Body of pancreas (tissue), 4 donors: Measurements from ENCODE around the gene TTC9C. TPM values are rescaled to one million over a fixed set of nuclear protein-coding genes. Genes with fewer than 3 reads are reported as not detected.

ENCODE experiments used
- ATAC-seq: fragments of 150-250 bp; one replicate; pipeline ENCODE4 v1.9.1; 2016
- DNase-seq, 4 donors: peaks; one replicate each; pipeline ENCODE4 v3.0.0-alpha.2; 2019
- H3K27ac ChIP-seq, 4 donors: fragments of 200-600 bp; sonication (generic); 1 replicate in 3 of 4; 2 replicates in 1 of 4; pipeline versions ENCODE4 v1.5.1 to v1.6.1; 2016 to 2019; ENCODE audit warnings: mild to moderate bottlenecking in 1 of 4, mixed read lengths in 1 of 4, moderate library complexity in 1 of 4
- H3K27me3 ChIP-seq, 2 donors: fragments of 200-600 bp; sonication (generic); one replicate each; pipeline ENCODE4 v1.6.0; 2016; ENCODE audit warnings: mild to moderate bottlenecking in 1 of 2
- H3K36me3 ChIP-seq, 2 donors: fragments of 200-600 bp; sonication (generic); replicated peaks in 1 of 2; 2 replicates each; pipeline ENCODE4 v1.5.1; 2016; ENCODE audit warnings: low read depth in 2 of 2; ENCODE audit not compliant: insufficient read depth in 1 of 2
- H3K4me1 ChIP-seq: fragments of 200-600 bp; sonication (generic); one replicate; pipeline ENCODE4 v1.6.0; 2016
- H3K4me3 ChIP-seq, 2 donors: fragments of 200-600 bp; sonication (generic); 1 replicate in 1 of 2; 2 replicates in 1 of 2; pipeline ENCODE4 v1.5.1; 2016 to 2019
- H3K9me3 ChIP-seq, 3 donors: fragments of 200-600 bp; sonication (generic); 1 replicate in 2 of 3; 2 replicates in 1 of 3; pipeline ENCODE4 v1.5.1; 2016
- POLR2A ChIP-seq, 3 donors: fragments of 450-650 bp; IDR thresholded peaks; one replicate each; pipeline ENCODE4 v1.6.1; 2016; ENCODE audit warnings: antibody characterized with exemption in 3 of 3, mild to moderate bottlenecking in 2 of 3
- WGBS, 2 donors: methylation state at CpG; one replicate each; pipeline ENCODE4 v1.1.5; 2017; 5-methylcytosine and 5-hydroxymethylcytosine counted together
- intact Hi-C: fragments of 100-400 bp; cut with DNase I; formaldehyde crosslinking; loops from one replicate; pipeline ENCODE4 v1.15.1; 2023
- total RNA-seq, 2 donors: library from RNA; depleted of rRNA; stranded (reverse); fragments of >200 nt; gene quantifications; one replicate each; pipeline ENCODE4 v1.1.0, GENCODE V29; 2016
- TF ChIP-seq, protein P1 (sequence below), 7 experiments: fragments of 450-650 bp in 4 of 7; fragments of 200-600 bp in 3 of 7; sonication (generic) in 3 of 7; IDR thresholded peaks; one replicate each; pipeline ENCODE4 v1.5.1; 2016 to 2019; ENCODE audit warnings: antibody characterized with exemption in 7 of 7

TTC9C gene
- total RNA-seq, 2 donors from 2014 or later = 12.5 to 18.5 TPM

GRCh38 chr11:62706850-62707247 is 21.4 kb upstream of the TTC9C start:
- ATAC-seq (no peak), DNase-seq (no peak)
- Histone ChIP-seq H3K27me3 (no peaks in the 10 kb centered on the region), H3K9me3 (no peaks in the 10 kb centered on the region), H3K27ac (peak overlapping the region; percentile 85 to 92 (median 89)), H3K36me3 (no peaks in the 10 kb centered on the region), H3K4me3 (no peak overlapping the region), H3K4me1 (peaks cover 66% of the 10 kb centered on the region)
- no peak for TF ChIP-seq POLR2A (IDR thresholded peaks at IDR 0.05)
- TF ChIP-seq, protein P1, sequence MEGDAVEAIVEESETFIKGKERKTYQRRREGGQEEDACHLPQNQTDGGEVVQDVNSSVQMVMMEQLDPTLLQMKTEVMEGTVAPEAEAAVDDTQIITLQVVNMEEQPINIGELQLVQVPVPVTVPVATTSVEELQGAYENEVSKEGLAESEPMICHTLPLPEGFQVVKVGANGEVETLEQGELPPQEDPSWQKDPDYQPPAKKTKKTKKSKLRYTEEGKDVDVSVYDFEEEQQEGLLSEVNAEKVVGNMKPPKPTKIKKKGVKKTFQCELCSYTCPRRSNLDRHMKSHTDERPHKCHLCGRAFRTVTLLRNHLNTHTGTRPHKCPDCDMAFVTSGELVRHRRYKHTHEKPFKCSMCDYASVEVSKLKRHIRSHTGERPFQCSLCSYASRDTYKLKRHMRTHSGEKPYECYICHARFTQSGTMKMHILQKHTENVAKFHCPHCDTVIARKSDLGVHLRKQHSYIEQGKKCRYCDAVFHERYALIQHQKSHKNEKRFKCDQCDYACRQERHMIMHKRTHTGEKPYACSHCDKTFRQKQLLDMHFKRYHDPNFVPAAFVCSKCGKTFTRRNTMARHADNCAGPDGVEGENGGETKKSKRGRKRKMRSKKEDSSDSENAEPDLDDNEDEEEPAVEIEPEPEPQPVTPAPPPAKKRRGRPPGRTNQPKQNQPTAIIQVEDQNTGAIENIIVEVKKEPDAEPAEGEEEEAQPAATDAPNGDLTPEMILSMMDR (IDR thresholded peaks at IDR 0.05) = no peak
- 47 to 49% methylated on average over 8 of the region's 8 CpGs for WGBS, 2 donors
- intact Hi-C loops = no loop called here

DNA sequence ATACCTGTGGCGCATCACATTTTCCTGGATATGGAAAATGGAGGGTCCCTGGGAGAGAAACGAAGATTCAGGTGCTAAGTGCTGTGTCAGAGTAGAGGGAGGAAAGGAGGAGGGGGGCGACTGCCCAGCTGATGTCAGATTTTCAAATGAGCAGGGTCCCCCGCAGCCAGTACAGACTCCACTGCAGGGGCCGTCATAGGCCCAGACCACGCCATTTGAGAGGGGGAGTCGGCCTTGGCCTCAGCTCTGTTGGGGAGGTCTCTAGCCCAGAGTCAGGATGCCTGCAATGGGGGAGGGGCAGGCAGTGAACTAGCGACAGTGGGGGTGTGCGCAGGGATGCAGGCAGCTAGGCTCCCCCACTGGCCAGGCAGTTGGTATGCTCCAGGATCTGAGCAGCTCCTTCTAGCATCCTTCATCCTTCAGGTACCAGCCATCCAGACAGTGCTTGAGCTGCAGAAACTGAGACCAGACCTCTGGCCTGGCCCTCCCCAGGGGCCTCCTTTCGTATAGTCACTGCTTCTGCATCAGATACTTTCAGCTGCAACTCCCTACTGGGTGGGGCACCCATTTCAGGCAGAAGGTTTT is 20.9 kb upstream of the TTC9C start, which contains the start of the genes BSCL2 and GNG3:
Gene BSCL2, minus strand, starts transcription at position 148 of the 585 bp plus-strand sequence. CDS start 229 bp downstream, outside the sequence.
Gene GNG3, plus strand, starts transcription at position 400 of the 585 bp plus-strand sequence. CDS start 620 bp downstream, outside the sequence.
- WGBS, 2 donors = 84 to 85% methylated on average over 9 of the region's 10 CpGs
- H3K36me3 ChIP-seq = no peaks in the 10 kb centered on the region
- peaks cover 71% of the 10 kb centered on the region for H3K4me1 ChIP-seq
- peak within 1 kb of the TSS; percentile 63 to 74 for H3K4me3 ChIP-seq
- peak within 1 kb of the TSS; percentile 89 to 94 (median 93) for H3K27ac ChIP-seq
- no peaks in the 10 kb centered on the region for H3K27me3 ChIP-seq
- intact Hi-C loops = no loop called here
- ATAC-seq (no peak), DNase-seq (no peak)
- no peak for TF ChIP-seq POLR2A (IDR thresholded peaks at IDR 0.05)
- TF ChIP-seq, protein P1 (IDR thresholded peaks at IDR 0.05) = no peak
- H3K9me3 ChIP-seq = no peaks in the 10 kb centered on the region

GRCh38 chr11:62708392-62708791 is 19.9 kb upstream of the TTC9C start:
- ATAC-seq (no peak), DNase-seq (no peak)
- H3K36me3 ChIP-seq = no peaks in the 10 kb centered on the region
- no peak overlapping the region for H3K4me3 ChIP-seq
- WGBS, 2 donors = 63 to 64% methylated on average over 5 of the region's 5 CpGs
- peak overlapping the region; percentile 70 to 94 (median 93) for H3K27ac ChIP-seq
- intact Hi-C loops = no loop called here
- peaks cover 81% of the 10 kb centered on the region for H3K4me1 ChIP-seq
- no peaks in the 10 kb centered on the region for H3K9me3 ChIP-seq
- TF ChIP-seq POLR2A (IDR thresholded peaks at IDR 0.05) = no peak
- TF ChIP-seq, protein P1 (IDR thresholded peaks at IDR 0.05) = no peak
- no peaks in the 10 kb centered on the region for H3K27me3 ChIP-seq

DNA sequence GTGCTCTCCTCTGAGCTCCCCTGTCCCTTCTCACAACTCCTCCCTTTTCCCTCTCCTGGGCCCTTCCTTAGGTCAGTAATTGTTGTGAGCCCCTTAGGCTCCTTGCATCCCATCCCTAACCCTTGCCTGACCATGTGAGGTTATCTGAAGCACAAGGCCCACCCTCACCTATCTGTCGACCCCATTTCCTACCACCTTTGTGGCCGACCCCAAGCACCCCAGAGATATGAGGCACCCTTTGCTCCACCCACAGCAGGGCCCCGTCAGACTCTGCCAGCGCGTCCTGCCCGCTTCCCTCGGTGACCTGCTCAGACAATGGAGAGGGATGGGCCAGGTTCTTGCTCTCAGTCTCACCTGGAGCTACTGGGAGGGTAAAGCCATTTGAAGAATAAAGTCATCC is 19.5 kb upstream of the TTC9C start:
- intact Hi-C loops = no loop called here
- TF ChIP-seq, protein P1 (IDR thresholded peaks at IDR 0.05) = no peak
- no peak for TF ChIP-seq POLR2A (IDR thresholded peaks at IDR 0.05)
- 2 to 3% methylated on average over 7 of the region's 7 CpGs for WGBS, 2 donors
- peaks cover 85% of the 10 kb centered on the region for H3K4me1 ChIP-seq
- H3K27me3 ChIP-seq = no peaks in the 10 kb centered on the region
- peak overlapping the region; percentile 70 to 94 (median 93) for H3K27ac ChIP-seq
- DNase-seq (peak in 3 of 4 donors; percentile 34 to 44 (median 40)), ATAC-seq (no peak)
- no peaks in the 10 kb centered on the region for H3K9me3 ChIP-seq
- H3K4me3 ChIP-seq = no peak overlapping the region
- no peaks in the 10 kb centered on the region for H3K36me3 ChIP-seq
